ENCODE measurements around the gene RFX2.
A peak's percentile ranks its signal among the peaks of the same experiment; 100 is the strongest.
"Not testable (repeated sequence)": the region's sequence is repeated elsewhere in the genome, so short reads cannot be mapped to it uniquely, and the experiment has no call there.

RFX2 gene

GRCh38 chr19:6007866-6008265 is 102.4 kb downstream of the RFX2 start:
- no peak for DNase-seq

GRCh38 chr19:6006896-6007295 is 103.4 kb downstream of the RFX2 start:
- DNase-seq: no peak

- not testable (repeated sequence) for DNase-seq
These were observed 104.2 kb downstream of the RFX2 start for GRCh38 chr19:6006070-6006446.

GRCh38 chr19:6005321-6006069 is 104.8 kb downstream of the RFX2 start:
- no peak for DNase-seq

GRCh38 chr19:6003976-6004375 is 106.3 kb downstream of the RFX2 start:
- no peak for DNase-seq

GRCh38 chr19:6002591-6002990 is 107.7 kb downstream of the RFX2 start:
- DNase-seq: no peak

- no peak for DNase-seq
These were observed 110.0 kb downstream of the RFX2 start for GRCh38 chr19:6000228-6000847.

GRCh38 chr19:5999693-6000092 is 110.6 kb downstream of the RFX2 start:
- no peak for DNase-seq

GRCh38 chr19:5997371-5997770 is 112.9 kb downstream of the RFX2 start:
- no peak for DNase-seq

GRCh38 chr19:5996623-5997320 is 113.5 kb downstream of the RFX2 start:
- DNase-seq: no peak

- DNase-seq: no peak
These were observed 114.2 kb downstream of the RFX2 start for GRCh38 chr19:5996102-5996501.

- no peak for DNase-seq
These were observed 114.7 kb downstream of the RFX2 start for GRCh38 chr19:5995606-5996005.

- DNase-seq: no peak
These were observed 115.7 kb downstream of the RFX2 start for GRCh38 chr19:5994405-5995165.

- no peak for DNase-seq
These were observed 116.5 kb downstream of the RFX2 start for GRCh38 chr19:5993648-5994358.

- no peak for DNase-seq
These were observed 117.1 kb downstream of the RFX2 start for GRCh38 chr19:5993201-5993600.

- no peak for DNase-seq
These were observed 117.5 kb downstream of the RFX2 start for GRCh38 chr19:5992756-5993155.

GRCh38 chr19:5991244-5991838 is 119.0 kb downstream of the RFX2 start:
- DNase-seq: no peak

GRCh38 chr19:5990289-5990797 is 120.0 kb downstream of the RFX2 start:
- DNase-seq: peak; percentile 60

GRCh38 chr19:5989388-5990074 is 120.8 kb downstream of the RFX2 start:
- DNase-seq: no peak

- no peak for DNase-seq
These were observed 121.5 kb downstream of the RFX2 start for GRCh38 chr19:5988517-5989387.

Data from DMS 273 treated with DMSO at 0.1 percent for 48 hours (cell line).